ENCODE measurements around the gene OAT. TPM values are rescaled to one million over a fixed set of nuclear protein-coding genes. Genes with fewer than 3 reads are reported as not detected.
A peak's percentile ranks its signal among the peaks of the same experiment; 100 is the strongest.

OAT gene
- 30.0 TPM for polyA plus RNA-seq (2012; ENCODE audit: insufficient read depth, insufficient read length, low read depth)

DNA sequence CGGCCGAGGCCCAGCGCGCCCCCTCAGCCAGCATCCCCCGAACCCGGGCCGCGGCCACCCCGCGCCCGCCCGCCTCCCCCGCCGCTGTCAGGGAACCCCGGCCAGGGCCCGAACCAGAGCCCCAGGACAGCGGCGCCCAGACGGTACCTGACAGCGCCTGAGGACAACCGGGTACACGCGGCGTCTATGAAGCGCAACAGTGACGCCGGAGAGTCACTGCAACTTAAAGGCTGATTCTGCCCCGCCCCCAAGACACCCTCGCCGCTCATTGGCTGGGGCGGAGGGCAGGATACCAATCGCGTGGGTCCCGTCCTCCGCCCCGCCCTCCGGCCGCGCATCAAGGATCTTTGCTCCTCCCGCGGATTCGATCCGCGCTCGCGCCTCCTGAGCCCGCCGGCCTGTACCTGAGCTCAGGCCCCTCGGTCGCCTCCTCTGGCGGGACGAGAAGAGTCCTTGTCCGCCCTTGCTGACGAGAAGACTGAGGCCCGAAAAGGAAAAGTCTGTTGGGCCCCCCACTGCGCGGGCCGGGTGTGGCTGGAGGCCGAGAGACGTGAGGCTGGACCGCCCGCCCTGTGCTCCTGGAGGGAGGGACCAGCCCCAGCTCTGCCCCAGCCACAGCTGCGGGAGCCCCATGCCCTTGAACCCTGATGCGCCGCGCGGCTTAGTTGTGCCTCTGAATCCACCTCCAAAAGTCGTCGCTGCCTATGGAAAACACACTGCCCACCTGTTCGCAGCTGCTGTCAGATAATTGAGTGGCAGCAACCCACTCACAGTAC, at the start of gene OAT:
Gene OAT, minus strand, starts transcription at position 198 of the 776 bp plus-strand sequence. CDS start 6,752 bp downstream, outside the sequence.
- no peaks in the 10 kb centered on the region for H3K9me3 ChIP-seq
- DNase-seq, result peak; percentile 97
- no peaks in the 10 kb centered on the region for H3K36me3 ChIP-seq
- H3K4me1 ChIP-seq, result no peaks in the 10 kb centered on the region
- H3K27me3 ChIP-seq, result no peaks in the 10 kb centered on the region
- H3K4me3 ChIP-seq (ENCODE audit: low read depth, low read length), result peak within 1 kb of the TSS; percentile 69
- TF ChIP-seq, protein P1, sequence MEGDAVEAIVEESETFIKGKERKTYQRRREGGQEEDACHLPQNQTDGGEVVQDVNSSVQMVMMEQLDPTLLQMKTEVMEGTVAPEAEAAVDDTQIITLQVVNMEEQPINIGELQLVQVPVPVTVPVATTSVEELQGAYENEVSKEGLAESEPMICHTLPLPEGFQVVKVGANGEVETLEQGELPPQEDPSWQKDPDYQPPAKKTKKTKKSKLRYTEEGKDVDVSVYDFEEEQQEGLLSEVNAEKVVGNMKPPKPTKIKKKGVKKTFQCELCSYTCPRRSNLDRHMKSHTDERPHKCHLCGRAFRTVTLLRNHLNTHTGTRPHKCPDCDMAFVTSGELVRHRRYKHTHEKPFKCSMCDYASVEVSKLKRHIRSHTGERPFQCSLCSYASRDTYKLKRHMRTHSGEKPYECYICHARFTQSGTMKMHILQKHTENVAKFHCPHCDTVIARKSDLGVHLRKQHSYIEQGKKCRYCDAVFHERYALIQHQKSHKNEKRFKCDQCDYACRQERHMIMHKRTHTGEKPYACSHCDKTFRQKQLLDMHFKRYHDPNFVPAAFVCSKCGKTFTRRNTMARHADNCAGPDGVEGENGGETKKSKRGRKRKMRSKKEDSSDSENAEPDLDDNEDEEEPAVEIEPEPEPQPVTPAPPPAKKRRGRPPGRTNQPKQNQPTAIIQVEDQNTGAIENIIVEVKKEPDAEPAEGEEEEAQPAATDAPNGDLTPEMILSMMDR (IDR thresholded peaks at IDR 0.05; ENCODE audit: low read depth, low read length), result peak; percentile 27

DNA sequence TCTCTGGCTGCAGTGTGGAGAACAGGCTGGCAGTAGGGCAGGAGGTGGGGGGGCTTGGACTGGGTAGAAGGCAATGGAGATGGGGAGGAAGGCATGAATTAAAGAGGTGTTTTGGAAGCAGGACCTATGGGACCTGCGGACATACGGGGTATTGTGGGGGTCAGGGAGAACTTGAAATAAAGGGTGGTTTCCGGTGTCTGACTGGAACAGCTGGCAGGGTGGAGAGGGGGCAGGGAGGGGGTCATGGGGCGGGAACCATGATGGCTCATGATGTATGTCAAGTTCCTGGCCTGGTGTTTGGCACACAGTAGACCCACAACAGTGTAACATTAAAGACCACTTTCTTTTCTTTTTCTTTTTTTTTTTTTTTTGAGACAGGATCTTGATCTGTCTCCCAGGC, 48.4 kb upstream of the OAT start:
- Histone ChIP-seq H3K4me1 (no peaks in the 10 kb centered on the region), H3K4me3 (ENCODE audit: low read depth, low read length) (no peak overlapping the region), H3K36me3 (no peaks in the 10 kb centered on the region), H3K9me3 (no peaks in the 10 kb centered on the region), H3K27me3 (no peaks in the 10 kb centered on the region)
- DNase-seq, result no peak
- TF ChIP-seq, protein P1 (IDR thresholded peaks at IDR 0.05; ENCODE audit: low read depth, low read length), result no peak

DNA sequence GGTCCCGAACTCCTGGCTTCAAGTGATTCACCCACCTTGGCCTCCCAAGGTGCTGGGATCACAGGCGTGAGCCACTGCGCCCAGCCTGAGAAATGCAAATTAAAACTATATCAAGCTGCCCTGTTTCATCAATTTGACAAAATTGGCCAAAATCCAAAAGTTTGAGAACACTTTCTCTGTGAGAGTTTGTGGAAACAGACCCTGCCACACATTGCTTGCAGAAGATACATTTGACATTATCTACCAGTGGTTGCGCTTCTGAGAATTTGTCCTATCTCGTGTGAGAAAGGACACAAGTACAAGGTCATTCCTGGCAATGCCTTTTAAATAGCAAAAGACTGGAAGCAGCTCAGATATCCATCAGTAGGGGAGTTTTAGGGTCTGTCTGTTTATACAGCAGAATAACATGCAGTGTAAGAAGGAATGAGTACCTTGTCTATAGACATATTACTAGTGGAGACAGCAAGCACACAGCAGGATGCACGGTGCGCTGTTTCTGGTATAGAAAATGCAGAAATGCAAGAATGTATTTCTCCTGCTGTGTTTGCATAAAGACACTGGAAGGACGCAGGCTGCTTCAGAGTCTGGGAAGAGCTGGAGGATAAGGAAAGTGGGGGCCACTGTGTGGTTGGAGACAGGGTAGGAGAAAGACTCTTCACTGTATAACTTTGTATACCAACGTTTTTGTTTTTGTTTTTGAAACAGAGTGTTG, 47.2 kb upstream of the OAT start:
- Histone ChIP-seq H3K27me3 (no peaks in the 10 kb centered on the region), H3K36me3 (no peaks in the 10 kb centered on the region), H3K4me1 (no peaks in the 10 kb centered on the region), H3K9me3 (no peaks in the 10 kb centered on the region), H3K4me3 (ENCODE audit: low read depth, low read length) (no peak overlapping the region)
- DNase-seq, result no peak
- TF ChIP-seq, protein P1 (IDR thresholded peaks at IDR 0.05; ENCODE audit: low read depth, low read length), result no peak

DNA sequence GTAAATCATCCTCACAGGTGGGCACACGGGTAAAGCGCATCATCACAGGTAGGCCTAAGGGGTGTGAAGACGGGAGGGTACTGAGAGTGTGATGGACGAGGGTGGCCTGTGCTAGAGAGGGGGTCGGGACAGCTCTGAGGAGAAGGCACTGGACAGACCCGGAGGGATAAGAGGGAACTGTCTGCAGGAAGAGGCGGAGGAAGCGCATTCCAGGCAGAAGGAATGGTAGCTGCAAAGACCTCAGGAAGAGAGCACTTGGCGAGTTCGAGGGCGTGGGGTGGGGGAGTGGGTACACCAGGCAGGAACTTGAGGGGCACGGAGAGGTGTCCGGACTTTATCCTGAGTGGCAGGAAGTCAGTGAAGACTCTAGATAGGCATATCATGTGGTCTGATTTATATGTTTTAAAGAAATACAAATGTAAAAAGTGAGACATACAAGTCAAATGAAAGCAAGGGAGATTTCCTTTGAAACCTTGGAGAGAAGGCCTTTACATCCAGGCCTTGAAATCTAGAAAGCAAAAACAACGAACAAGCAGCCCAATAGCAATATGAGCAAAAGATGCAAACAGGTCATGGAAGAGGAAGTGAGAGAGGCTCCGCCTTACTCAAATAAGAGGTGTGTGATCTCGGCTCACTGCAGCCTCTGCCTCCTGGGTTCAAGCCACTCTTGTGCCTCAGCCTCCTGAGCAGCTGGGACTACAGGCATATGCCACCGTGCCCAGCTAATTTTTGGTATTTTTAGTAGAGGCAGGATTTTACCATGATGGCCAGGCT, 46.5 kb upstream of the OAT start:
- no peaks in the 10 kb centered on the region for H3K36me3 ChIP-seq
- H3K4me1 ChIP-seq, result no peaks in the 10 kb centered on the region
- H3K9me3 ChIP-seq, result no peaks in the 10 kb centered on the region
- no peaks in the 10 kb centered on the region for H3K27me3 ChIP-seq
- no peak for DNase-seq
- H3K4me3 ChIP-seq (ENCODE audit: low read depth, low read length), result no peak overlapping the region
- TF ChIP-seq, protein P1 (IDR thresholded peaks at IDR 0.05; ENCODE audit: low read depth, low read length), result no peak

DNA sequence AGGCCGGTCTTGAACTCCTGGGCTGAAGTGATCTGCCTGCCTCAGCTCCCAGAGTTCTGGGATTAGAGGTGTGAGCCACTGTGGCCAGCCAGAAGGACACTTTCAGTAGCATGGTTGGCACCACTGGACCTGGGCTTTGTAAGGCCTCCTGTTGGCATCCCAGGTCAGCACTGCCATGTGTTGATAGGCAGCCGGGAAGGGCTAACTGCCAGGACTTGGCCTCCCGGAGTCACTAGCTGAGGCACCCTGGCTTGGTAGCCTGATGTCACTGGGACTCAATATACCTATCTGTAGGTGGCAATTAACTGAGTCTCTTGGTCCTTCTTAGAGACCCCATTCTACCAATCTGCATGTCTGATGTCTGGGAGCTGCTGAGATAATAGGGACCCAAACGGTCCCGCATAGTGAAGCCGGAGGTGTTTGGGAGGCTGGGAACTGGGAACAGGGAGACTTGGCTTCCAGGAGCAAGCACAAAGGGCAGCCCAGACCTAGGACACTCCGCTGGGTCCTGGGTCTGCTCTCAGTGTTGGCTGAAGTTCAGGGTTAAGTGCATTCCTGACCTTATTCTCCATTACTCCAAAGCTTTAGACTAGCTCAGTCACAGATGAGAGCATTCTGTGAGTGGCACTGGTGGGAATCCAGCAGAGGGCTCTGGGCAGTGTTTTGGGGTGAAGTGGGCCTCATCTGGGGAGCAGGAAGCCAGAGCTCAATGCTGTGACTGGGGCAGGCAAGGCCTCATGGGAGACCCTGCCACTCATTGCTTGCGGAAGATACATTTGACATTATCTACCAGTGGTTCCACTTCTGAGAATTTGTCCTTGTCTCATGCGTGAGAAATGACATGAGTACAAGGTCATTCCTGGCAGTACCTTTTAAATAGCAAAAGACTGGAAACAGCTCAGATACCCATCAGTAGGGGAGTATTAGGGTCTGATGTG, 45.6 kb upstream of the OAT start:
- TF ChIP-seq, protein P1 (IDR thresholded peaks at IDR 0.05; ENCODE audit: low read depth, low read length), result no peak
- Histone ChIP-seq H3K36me3 (no peaks in the 10 kb centered on the region), H3K4me3 (ENCODE audit: low read depth, low read length) (no peak overlapping the region), H3K4me1 (no peaks in the 10 kb centered on the region), H3K9me3 (no peaks in the 10 kb centered on the region), H3K27me3 (no peaks in the 10 kb centered on the region)
- DNase-seq, result no peak
